GM03348 (cell line): ENCODE results near the gene OPTN.
"Not testable (repeated sequence)": the region's sequence is repeated elsewhere in the genome, so short reads cannot be mapped to it uniquely, and the experiment has no call there.

Experiments used
- DNase-seq: peaks from one replicate; pipeline ENCODE4 v3.0.0; 2012; ENCODE audit warnings: low spot score

Gene OPTN

GRCh38 chr10:13090289-13090688 lies 9.7 kb upstream of the OPTN start:
- DNase-seq: no peak

DNA sequence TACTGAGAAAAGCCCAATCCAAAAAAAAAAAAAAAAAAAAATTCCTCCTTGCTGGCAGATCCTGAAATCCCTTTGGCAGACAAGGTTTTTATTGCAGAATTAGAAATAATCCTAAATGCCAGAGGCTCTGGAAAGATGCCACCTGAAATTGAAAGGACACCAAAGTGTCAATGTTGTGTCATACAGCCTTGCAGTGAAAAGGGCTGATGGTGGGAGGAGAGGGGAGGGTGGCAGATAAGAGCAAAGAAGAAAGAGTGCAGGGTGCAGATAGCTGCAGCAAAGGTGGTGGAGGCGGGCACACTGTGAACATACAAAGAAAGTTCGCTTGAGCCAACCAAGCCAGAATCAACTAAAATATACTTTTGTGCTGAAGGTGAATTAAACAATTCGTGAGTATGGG lies 8.2 kb upstream of the OPTN start:
- DNase-seq: no peak

DNA sequence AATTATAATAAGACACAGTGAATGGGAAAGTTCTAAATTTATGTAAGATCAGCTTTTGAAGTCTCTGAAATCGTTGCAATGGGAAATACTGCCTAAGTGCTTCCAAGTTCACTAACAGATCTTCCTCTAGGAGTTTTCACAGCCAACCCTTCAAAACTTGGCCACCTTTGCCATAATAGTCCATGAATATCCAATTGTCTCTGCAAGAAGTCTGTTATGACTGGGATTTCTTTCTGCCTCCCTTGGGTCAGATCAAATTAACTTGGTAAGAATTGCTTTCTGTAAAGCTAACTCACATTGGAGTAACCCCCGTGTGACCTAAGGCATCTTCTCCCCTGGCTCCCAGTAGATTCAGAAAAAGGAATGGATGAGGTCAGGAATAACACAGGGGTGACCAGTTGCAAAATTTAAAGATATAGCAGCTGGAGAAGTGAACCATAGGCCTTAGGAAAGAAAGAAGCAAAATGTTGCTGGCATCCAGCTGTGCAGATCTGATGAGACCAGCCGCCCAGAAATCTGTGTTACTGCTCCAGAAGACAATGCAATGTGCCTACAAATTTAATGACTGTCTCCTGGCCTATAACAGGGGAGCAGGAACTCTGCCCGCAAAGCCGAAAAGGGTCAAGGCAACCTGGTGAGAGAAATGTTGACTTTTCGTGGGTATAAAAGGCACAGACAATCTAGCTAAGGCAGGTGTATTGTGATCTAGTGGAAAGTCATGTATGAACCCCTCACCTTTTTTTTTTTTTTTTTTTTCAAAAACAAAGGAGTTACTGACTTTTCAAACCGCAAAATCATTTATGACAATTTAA lies 7.5 kb upstream of the OPTN start:
- no peak for DNase-seq

DNA sequence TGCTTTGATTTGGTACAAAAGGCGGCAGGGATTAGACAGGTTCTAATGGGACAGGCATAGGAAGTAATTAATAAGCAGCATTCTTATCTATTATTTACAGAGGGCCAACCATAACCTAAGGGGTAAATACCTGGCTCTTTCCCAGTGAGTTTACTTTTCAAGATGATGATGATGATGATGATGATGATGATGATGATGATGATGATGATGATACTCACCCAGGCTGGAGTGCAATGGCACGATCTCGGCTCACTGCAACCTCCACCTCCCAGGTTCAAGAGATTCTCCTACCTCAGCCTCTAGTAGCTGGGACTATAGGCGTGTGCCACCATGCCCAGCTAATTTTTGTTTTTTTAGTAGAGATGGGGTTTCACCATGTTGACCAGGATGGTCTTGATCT lies 5.9 kb upstream of the OPTN start:
- not testable (repeated sequence) for DNase-seq

GRCh38 chr10:13095094-13095493 lies 4.9 kb upstream of the OPTN start:
- DNase-seq: no peak

DNA sequence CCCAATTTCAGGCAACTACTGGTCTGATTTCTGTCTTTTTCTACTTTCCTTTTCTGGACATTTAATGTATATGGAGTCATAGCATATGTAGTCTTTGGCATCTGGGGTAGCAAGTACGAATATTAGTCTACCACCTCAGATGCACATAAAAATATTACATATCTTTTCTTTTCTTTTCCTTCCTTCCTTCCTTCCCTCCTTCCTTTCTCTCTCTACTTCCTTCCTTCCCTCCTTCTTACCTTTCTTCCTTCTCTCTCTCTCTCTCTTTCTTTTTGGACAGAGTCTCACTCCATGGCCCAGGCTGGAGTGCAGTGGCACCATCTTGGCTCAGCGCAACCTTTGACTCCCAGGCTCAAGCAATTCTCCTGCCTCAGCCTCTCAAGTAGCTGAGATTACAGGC lies 4.0 kb upstream of the OPTN start:
- no peak for DNase-seq

DNA sequence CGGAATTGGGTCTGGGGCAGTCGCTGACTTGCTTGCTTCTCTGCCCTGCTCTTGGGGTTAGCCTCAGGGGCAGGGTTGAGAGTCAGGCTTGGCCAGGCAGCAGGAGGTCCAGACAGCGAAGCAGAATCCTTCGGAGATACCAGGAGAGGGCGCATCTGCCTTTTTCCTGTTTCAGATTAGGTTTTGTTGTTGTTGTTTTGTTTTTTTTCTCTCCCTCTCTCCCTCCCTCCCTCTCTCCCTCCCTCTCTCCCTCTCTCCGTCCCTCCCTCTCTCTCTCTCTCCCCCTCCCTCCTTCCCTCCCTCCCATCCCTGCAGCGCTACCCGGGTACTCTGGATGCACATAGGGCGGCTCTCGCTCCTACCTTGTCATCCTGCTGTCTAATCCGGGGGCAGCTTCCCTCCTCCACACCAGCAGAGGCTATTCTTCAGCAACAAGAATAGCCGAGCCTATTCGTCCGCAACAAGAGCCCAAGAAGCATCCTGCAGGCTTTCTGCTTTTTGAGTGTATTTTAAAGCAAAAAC lies 758 bp upstream of the OPTN start:
- DNase-seq: peak; percentile 77

- peak; percentile 36 for DNase-seq
Measured at GRCh38 chr10:13100349-13101294, 659 bp downstream of the OPTN start.

DNA sequence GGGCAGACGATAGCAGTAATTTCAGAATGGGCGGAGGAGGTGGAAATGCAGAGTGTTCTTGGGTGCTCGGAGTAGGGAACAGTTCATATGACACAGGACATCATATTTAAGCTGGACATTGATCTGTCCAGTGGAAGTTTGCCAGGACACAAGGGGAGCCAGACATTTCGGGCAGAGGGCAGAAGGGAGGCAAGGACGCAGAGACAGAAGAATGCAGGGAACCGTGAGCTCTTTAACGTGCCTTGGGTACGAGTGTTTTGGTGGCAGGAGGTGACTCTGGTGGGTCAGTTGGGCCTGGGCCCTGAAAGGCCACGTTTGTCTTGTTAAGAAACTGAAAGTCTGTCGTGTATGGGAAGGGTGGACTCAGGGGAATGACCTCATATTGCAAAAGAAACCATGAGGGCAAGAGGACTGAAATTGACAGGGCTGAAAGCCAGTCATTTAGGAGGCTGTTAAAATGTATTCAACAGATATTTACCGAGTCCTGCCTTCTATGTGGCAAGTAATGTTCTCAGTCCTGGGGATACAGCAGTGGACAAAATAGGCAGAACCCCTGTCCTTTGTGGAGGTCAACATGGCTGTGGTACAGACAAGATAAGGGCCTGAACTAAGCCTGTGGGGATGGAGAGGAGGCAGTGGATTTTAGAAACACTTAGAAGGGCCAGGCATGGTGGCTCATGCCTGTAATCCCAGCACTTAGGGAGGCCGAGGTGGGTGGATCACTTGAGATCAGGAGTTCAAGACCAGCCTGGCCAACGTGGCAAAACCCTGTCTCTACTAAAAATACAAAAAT lies 2.2 kb downstream of the OPTN start:
- DNase-seq: peak; percentile 37

DNA sequence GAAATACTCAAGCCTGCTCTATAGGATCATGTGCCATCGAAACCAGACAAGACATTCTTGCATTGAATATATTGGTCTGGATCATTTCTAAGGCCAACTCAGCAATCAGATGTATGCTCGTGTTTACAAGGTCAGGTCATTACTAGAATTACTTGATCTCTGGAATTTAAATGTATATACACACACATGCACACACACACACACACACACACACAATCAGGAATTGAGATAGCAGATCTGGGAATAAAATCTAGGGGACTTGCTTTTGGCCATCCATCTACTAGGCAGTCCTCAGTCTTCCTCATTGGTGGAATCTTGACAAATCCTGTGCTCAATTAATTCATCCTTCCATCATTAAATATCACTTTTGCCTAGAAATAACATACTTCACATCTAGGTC lies 3.6 kb downstream of the OPTN start:
- DNase-seq: no peak

- DNase-seq: no peak
Measured at GRCh38 chr10:13104697-13105096, 4.7 kb downstream of the OPTN start.

- DNase-seq: no peak
Measured at GRCh38 chr10:13105184-13105583, 5.2 kb downstream of the OPTN start.

- no peak for DNase-seq
Measured at GRCh38 chr10:13106387-13107045, 6.6 kb downstream of the OPTN start.

DNA sequence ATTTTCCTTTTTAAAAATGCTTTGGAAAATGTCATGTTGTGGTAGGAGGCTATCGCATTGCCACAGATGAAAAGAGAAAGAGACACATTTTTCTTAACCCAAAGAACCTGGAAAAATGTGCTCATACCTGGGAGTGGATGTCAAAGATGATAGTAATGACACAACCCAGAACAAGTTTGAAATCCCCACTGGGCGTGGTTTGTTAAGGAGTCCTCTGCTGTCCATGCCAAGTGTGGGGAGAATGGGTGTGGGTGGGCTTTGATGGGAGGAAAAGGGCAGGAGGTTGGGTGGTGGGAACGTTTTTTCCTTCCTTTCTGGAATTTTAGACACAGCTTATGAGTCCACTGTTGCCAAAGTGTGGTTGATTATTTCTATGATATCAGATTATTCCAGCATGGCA lies 10.9 kb downstream of the OPTN start:
- DNase-seq: no peak

- no peak for DNase-seq
Measured at GRCh38 chr10:13113544-13113943, 13.6 kb downstream of the OPTN start.

DNA sequence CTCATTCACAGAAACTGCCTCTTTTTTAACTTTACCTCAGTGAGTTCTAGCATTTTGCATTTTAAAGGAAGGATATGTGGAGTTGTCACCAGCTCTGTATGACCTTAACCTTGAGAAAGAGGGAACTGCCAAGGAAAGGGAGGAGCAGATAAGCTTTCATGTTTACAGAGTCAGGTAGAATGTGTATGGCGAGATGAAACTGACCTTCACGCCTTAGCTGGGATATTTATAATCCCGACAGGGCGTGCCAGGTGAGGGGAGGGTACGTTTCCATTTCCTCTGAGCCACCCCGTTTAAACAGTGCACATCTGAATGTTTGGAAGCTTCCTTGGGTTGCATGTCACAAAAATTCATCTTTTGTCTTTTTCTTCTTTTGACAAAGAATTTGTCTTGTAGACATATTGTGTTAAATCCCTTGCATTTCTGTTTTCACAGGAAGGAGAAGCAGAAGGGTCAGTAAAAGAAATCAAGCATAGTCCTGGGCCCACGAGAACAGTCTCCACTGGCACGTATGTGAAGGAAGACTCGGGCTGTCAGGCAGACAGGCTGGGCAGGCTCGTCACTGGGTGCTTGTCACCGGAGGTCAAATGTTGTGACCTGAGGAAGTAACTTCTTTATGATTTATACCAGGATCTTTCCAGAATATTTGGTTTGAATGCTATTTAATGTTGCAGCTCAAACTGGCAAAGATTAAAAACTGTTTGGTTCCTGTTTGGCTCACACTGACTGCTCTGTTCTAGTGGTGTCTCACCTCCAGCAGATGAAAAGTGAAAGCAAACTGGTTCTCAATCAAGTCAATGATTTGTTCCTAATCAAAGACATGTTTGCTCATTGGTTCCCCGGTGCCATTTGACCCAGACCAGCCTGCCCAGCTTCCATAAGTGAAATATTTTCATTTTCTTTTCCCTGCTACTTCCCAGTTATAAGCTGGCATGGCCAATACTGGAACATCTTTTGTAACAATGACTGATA lies 16.2 kb downstream of the OPTN start:
- no peak for DNase-seq

DNA sequence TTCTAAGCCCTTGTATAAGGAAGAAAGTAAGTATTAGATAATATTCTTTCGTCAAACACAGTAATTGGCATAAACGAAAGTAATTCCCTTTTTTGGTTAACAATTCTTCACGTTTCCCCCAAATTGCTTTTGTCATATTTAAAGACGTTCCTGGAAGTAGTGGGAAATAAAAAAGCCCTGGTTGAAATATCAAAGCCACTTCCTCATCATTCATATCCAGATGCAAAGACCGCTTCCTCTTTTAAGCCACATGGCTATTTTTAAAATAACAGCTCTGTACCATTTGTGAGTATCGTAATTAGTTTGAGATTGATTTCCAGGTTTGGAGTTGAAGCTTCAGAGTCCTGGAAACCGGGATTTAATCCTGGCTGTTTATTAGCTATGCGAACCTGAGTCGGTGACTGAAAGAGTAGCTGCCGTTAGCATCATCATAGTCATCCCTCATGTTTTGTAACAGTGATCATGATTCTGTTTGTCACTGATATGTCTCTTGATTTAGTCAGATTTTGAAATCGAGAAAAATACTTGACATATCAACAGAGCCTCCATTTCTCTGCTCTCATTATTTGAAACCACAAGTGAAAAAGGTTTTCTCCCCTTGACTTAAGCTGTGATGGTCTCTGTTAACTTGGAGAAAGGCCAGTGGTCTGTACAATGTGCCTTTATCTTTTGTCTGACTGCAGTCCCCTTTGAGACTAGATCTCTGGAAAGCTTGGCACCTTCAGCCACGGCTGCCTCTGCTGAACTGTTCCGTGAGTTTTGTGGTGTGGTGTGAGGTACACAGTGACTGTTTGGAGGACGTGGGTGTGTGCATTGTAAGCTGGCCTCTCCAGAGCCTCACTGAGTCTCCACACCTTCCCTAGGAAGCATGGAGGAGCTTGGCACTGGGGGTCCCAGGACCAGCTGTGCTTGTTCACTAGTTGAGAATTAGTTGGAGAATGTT lies 18.1 kb downstream of the OPTN start:
- DNase-seq: no peak

GRCh38 chr10:13118784-13119410 lies 18.9 kb downstream of the OPTN start:
- DNase-seq: no peak
